ENCODE results near the gene FETUB. TPM values are rescaled to one million over a fixed set of nuclear protein-coding genes. Genes with fewer than 3 reads are reported as not detected.

FETUB gene
- polyA plus RNA-seq, 2 of the 4 experiments (the other 2 are of a cell fraction) = 0.06 to 0.10 TPM

DNA sequence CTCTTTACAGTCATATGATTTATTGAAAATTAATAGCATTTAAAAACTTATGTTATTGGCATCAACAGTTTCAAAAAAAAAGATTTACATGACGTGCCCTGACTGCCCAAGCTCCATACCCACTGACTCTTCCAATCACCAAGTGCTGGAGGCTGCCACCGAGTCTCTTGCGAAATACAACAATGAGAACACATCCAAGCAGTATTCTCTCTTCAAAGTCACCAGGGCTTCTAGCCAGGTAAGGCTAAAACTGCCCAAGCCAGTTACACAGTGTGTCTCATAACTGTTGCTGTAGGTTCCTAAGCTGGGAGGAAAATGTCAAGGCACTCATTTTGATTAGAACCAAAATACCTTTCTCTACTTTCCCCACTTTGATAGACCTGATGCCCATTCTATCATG, 4.5 kb downstream of the FETUB start:
- Histone ChIP-seq H3K4me1 (peaks cover 13% of the 10 kb centered on the region; the same call in 2 of the 3 replicates), H3K9me3 (no peaks in the 10 kb centered on the region), H3K27ac (no peak overlapping the region), H3K4me3 (no peak overlapping the region), H3K4me2 (no peak overlapping the region)
- ATAC-seq (no peak), DNase-seq (ENCODE audit: low read depth in 1 of 2, low spot score in 1 of 2) (no peak), FAIRE-seq (no peak)
- WGBS (ENCODE audit: missing lambda C conversion rate) = 79% methylated on average over 3 of the region's 3 CpGs
- POLR2A ChIA-PET = no interaction called here
- CTCF ChIA-PET = no interaction called here
- TF ChIP-seq HOXB13 (CRISPR knock-in tag; IDR thresholded peaks at IDR 0.05; ENCODE audit: low read depth) (no peak), CEBPB (IDR thresholded peaks at IDR 0.05) (peak in 1 of 2 experiments; percentile 29; a peak in 1 of 4 replicates)

- DNase-seq (ENCODE audit: low read depth in 1 of 2, low spot score in 1 of 2) (no peak), FAIRE-seq (no peak), ATAC-seq (no peak)
- no peaks in the 10 kb centered on the region; the same call in 2 of the 3 replicates for H3K4me1 ChIP-seq
- no peaks in the 10 kb centered on the region for H3K9me3 ChIP-seq
- H3K4me3 ChIP-seq = no peak overlapping the region
- no peak overlapping the region for H3K27ac ChIP-seq
- ChIA-PET POLR2A (no interaction called here), CTCF (no interaction called here)
- TF ChIP-seq SREBF2 (IDR thresholded peaks at IDR 0.05) (no peak), CEBPB (IDR thresholded peaks at IDR 0.05) (no peak), TFCP2L1 (CRISPR knock-in tag; IDR thresholded peaks at IDR 0.05) (no peak), RNF2 (IDR thresholded peaks at IDR 0.05; ENCODE audit: borderline replicate concordance, low read depth) (no peak), FOSL2 (IDR thresholded peaks at IDR 0.05) (no peak), FOSL2 (CRISPR knock-in tag; IDR thresholded peaks at IDR 0.05) (no peak), BHLHE40 (IDR thresholded peaks at IDR 0.05; ENCODE audit: low read depth, low read length) (no peak), MYC (IDR thresholded peaks at IDR 0.05; ENCODE audit: borderline replicate concordance, low read length) (no peak), REST (IDR thresholded peaks at IDR 0.05) (no peak), KDM1A (IDR thresholded peaks at IDR 0.05; ENCODE audit: low read depth) (no peak), HDAC2 (IDR thresholded peaks at IDR 0.05) (no peak), CHD2 (IDR thresholded peaks at IDR 0.05; ENCODE audit: low read length, partially characterized antibody) (no peak), EHF (CRISPR knock-in tag; IDR thresholded peaks at IDR 0.05) (no peak)
- TF ChIP-seq, protein P1, sequence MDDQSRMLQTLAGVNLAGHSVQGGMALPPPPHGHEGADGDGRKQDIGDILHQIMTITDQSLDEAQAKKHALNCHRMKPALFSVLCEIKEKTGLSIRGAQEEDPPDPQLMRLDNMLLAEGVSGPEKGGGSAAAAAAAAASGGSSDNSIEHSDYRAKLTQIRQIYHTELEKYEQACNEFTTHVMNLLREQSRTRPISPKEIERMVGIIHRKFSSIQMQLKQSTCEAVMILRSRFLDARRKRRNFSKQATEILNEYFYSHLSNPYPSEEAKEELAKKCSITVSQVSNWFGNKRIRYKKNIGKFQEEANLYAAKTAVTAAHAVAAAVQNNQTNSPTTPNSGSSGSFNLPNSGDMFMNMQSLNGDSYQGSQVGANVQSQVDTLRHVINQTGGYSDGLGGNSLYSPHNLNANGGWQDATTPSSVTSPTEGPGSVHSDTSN (IDR thresholded peaks at IDR 0.05) = no peak
- 62% methylated on average over 4 of the region's 4 CpGs for WGBS (ENCODE audit: missing lambda C conversion rate)
- H3K4me2 ChIP-seq = no peak overlapping the region
These were observed 5.9 kb downstream of the FETUB start for GRCh38 chr3:186646106-186646505.

GRCh38 chr3:186646841-186647240, 6.6 kb downstream of the FETUB start:
- DNase-seq (ENCODE audit: low read depth in 1 of 2, low spot score in 1 of 2) = no peak
- ChIA-PET POLR2A (no interaction called here), CTCF (interaction anchor here (0.9 kb wide), 1 partner anchor 32 kb away, joined by 3 read pairs; no protein-coding TSS in a partner anchor)
- H3K27ac ChIP-seq = no peak overlapping the region
- no peaks in the 10 kb centered on the region for H3K9me3 ChIP-seq
- no peak for ATAC-seq
- H3K4me2 ChIP-seq = no peak overlapping the region
- no peaks in the 10 kb centered on the region for H3K4me1 ChIP-seq
- 79% methylated on average over 1 of the region's 1 CpG for WGBS (ENCODE audit: missing lambda C conversion rate)
- FAIRE-seq = no peak
- no peak overlapping the region for H3K4me3 ChIP-seq
- TF ChIP-seq ATOH8 (CRISPR knock-in tag; IDR thresholded peaks at IDR 0.05; ENCODE audit: low read depth) = no peak
- no peak for TF ChIP-seq BHLHE40 (IDR thresholded peaks at IDR 0.05; ENCODE audit: low read depth, low read length)
- TF ChIP-seq ELK1 (IDR thresholded peaks at IDR 0.05; ENCODE audit: low read depth, low read length) = no peak
- TF ChIP-seq, protein P2, sequence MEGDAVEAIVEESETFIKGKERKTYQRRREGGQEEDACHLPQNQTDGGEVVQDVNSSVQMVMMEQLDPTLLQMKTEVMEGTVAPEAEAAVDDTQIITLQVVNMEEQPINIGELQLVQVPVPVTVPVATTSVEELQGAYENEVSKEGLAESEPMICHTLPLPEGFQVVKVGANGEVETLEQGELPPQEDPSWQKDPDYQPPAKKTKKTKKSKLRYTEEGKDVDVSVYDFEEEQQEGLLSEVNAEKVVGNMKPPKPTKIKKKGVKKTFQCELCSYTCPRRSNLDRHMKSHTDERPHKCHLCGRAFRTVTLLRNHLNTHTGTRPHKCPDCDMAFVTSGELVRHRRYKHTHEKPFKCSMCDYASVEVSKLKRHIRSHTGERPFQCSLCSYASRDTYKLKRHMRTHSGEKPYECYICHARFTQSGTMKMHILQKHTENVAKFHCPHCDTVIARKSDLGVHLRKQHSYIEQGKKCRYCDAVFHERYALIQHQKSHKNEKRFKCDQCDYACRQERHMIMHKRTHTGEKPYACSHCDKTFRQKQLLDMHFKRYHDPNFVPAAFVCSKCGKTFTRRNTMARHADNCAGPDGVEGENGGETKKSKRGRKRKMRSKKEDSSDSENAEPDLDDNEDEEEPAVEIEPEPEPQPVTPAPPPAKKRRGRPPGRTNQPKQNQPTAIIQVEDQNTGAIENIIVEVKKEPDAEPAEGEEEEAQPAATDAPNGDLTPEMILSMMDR (IDR thresholded peaks at IDR 0.05) = no peak
- no peak for TF ChIP-seq JUNB (IDR thresholded peaks at IDR 0.05)
- TF ChIP-seq TFCP2L1 (CRISPR knock-in tag; IDR thresholded peaks at IDR 0.05) = no peak
- TF ChIP-seq HDAC2 (IDR thresholded peaks at IDR 0.05) = no peak
- TF ChIP-seq NFE2L2 (conservative IDR thresholded peaks at IDR 0.05; ENCODE audit: low read length) = no peak
- no peak for TF ChIP-seq RNF2 (IDR thresholded peaks at IDR 0.05; ENCODE audit: borderline replicate concordance, low read depth)
- TF ChIP-seq HOXB5 (CRISPR knock-in tag; IDR thresholded peaks at IDR 0.05) = no peak
- TF ChIP-seq, protein P3, sequence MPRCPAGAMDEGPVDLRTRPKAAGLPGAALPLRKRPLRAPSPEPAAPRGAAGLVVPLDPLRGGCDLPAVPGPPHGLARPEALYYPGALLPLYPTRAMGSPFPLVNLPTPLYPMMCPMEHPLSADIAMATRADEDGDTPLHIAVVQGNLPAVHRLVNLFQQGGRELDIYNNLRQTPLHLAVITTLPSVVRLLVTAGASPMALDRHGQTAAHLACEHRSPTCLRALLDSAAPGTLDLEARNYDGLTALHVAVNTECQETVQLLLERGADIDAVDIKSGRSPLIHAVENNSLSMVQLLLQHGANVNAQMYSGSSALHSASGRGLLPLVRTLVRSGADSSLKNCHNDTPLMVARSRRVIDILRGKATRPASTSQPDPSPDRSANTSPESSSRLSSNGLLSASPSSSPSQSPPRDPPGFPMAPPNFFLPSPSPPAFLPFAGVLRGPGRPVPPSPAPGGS (IDR thresholded peaks at IDR 0.05) = no peak
- no peak for TF ChIP-seq CHD4 (IDR thresholded peaks at IDR 0.05; ENCODE audit: borderline replicate concordance)
- TF ChIP-seq GATA3 (IDR thresholded peaks at IDR 0.05; ENCODE audit: borderline replicate concordance) = no peak
